ENCODE results near the gene TBC1D21. TPM values are rescaled to one million over a fixed set of nuclear protein-coding genes. Genes with fewer than 3 reads are reported as not detected.

Gene TBC1D21
- total RNA-seq (2021) (not detected in 2 replicates), Bru-seq, nascent RNA (not detected), BruChase-seq, experiment 1, labeled RNA remaining after a 2-hour chase (not detected), BruChase-seq, experiment 2, labeled RNA remaining after a 6-hour chase (not detected)
- long read RNA-seq, result 0 reads

- CTCF ChIA-PET, result interaction anchor here (0.9 to 1.5 kb wide), 4 partner anchors 21 to 99 kb away, joined by 3 to 5 read pairs (median 3); no protein-coding TSS in a partner anchor
- Histone ChIP-seq H3K27ac (ENCODE audit: low read depth, low read length, poor library complexity, severe bottlenecking) (no peak within 1 kb of the TSS), H3K9me3 (ENCODE audit: low read depth, low read length, poor library complexity, severe bottlenecking) (no peaks in the 10 kb centered on the region), H3K27me3 (replicated peaks; ENCODE audit: insufficient read depth, low read depth, low read length, poor library complexity) (peaks cover 55% of the 10 kb centered on the region), H3K36me3 (ENCODE audit: insufficient read depth, low read length, poor library complexity, severe bottlenecking) (no peaks in the 10 kb centered on the region), H3K4me3 (ENCODE audit: low read depth, low read length, poor library complexity, severe bottlenecking) (no peak within 1 kb of the TSS), H3K4me1 (ENCODE audit: insufficient read depth, low read length, poor library complexity, severe bottlenecking) (no peaks in the 10 kb centered on the region)
- no peak for DNase-seq (ENCODE audit: low spot score)
- BruUV-seq (replicated peaks), result no TSS peak
- intact Hi-C loops (cut with micrococcal nuclease; ENCODE audit: unreplicated experiment), result no loop called here
- TF ChIP-seq CTCF (conservative IDR thresholded peaks at IDR 0.05; ENCODE audit: low read depth, low read length), result no peak
- TF ChIP-seq EZH2 (IDR thresholded peaks at IDR 0.05; ENCODE audit: borderline replicate concordance, low read depth, low read length, poor library complexity, severe bottlenecking), result no peak
- POLR2A ChIA-PET (ENCODE audit: low non-redundant PET), result no interaction called here
These were observed at the start of gene TBC1D21 for GRCh38 chr15:73873456-73873855. Gene TBC1D21, plus strand, starts transcription at chr15:73873564. Its CDS starts 146 bp downstream, at chr15:73873710.

- POLR2A ChIA-PET (ENCODE audit: low non-redundant PET), result no interaction called here
- no peak for DNase-seq (ENCODE audit: low spot score)
- CTCF ChIA-PET, result no interaction called here
These were observed 46.6 kb upstream of the TBC1D21 start for GRCh38 chr15:73826711-73827251.

GRCh38 chr15:73829523-73829922 lies 43.8 kb upstream of the TBC1D21 start:
- no peak overlapping the region for H3K4me3 ChIP-seq (ENCODE audit: low read depth, low read length, poor library complexity, severe bottlenecking)
- no peaks in the 10 kb centered on the region for H3K4me1 ChIP-seq (ENCODE audit: insufficient read depth, low read length, poor library complexity, severe bottlenecking)
- ChIA-PET POLR2A (ENCODE audit: low non-redundant PET) (no interaction called here), CTCF (no interaction called here)
- TF ChIP-seq CTCF (conservative IDR thresholded peaks at IDR 0.05; ENCODE audit: low read depth, low read length), result no peak
- no peak for TF ChIP-seq EZH2 (IDR thresholded peaks at IDR 0.05; ENCODE audit: borderline replicate concordance, low read depth, low read length, poor library complexity, severe bottlenecking)
- H3K27me3 ChIP-seq (replicated peaks; ENCODE audit: insufficient read depth, low read depth, low read length, poor library complexity), result peaks cover 67% of the 10 kb centered on the region
- intact Hi-C loops (cut with micrococcal nuclease; ENCODE audit: unreplicated experiment), result no loop called here
- H3K36me3 ChIP-seq (ENCODE audit: insufficient read depth, low read length, poor library complexity, severe bottlenecking), result no peaks in the 10 kb centered on the region
- BruUV-seq (replicated peaks), result no TSS peak
- no peak for DNase-seq (ENCODE audit: low spot score)
- H3K9me3 ChIP-seq (ENCODE audit: low read depth, low read length, poor library complexity, severe bottlenecking), result no peaks in the 10 kb centered on the region
- no peak overlapping the region for H3K27ac ChIP-seq (ENCODE audit: low read depth, low read length, poor library complexity, severe bottlenecking)

More at GRCh38 chr15:73826711-73827251, 46.6 kb upstream of the TBC1D21 start:
- BruUV-seq (replicated peaks), result no TSS peak
- intact Hi-C loops (cut with micrococcal nuclease; ENCODE audit: unreplicated experiment), result no loop called here
- Histone ChIP-seq H3K4me3 (ENCODE audit: low read depth, low read length, poor library complexity, severe bottlenecking) (no peak overlapping the region), H3K27me3 (replicated peaks; ENCODE audit: insufficient read depth, low read depth, low read length, poor library complexity) (peaks cover 40% of the 10 kb centered on the region), H3K9me3 (ENCODE audit: low read depth, low read length, poor library complexity, severe bottlenecking) (no peaks in the 10 kb centered on the region), H3K4me1 (ENCODE audit: insufficient read depth, low read length, poor library complexity, severe bottlenecking) (no peaks in the 10 kb centered on the region), H3K27ac (ENCODE audit: low read depth, low read length, poor library complexity, severe bottlenecking) (no peak overlapping the region), H3K36me3 (ENCODE audit: insufficient read depth, low read length, poor library complexity, severe bottlenecking) (no peaks in the 10 kb centered on the region)
- TF ChIP-seq CTCF (conservative IDR thresholded peaks at IDR 0.05; ENCODE audit: low read depth, low read length), result no peak
- TF ChIP-seq EZH2 (IDR thresholded peaks at IDR 0.05; ENCODE audit: borderline replicate concordance, low read depth, low read length, poor library complexity, severe bottlenecking), result no peak

Measured in A673 (cell line).